Measurements from ENCODE around the gene RPS13. TPM values are rescaled to one million over a fixed set of nuclear protein-coding genes. Genes with fewer than 3 reads are reported as not detected.

The RPS13 gene
- total RNA-seq, 1 donor from 2014 or later: 856 TPM

GRCh38 chr11:17073370-17074027, 4.0 kb downstream of the RPS13 start:
- Histone ChIP-seq H3K79me2 (ENCODE audit: insufficient read depth, low read length) (peaks cover 33% of the 10 kb centered on the region), H3K4me3 (ENCODE audit: insufficient read depth, low read depth, low read length) (no peak overlapping the region), H2AFZ (ENCODE audit: low read depth, low read length) (no peak overlapping the region), H3K9ac (ENCODE audit: low read length) (no peak overlapping the region), H3K27ac (ENCODE audit: low read depth, low read length) (no peak overlapping the region), H3K9me3 (ENCODE audit: insufficient read depth, low read depth, low read length) (no peaks in the 10 kb centered on the region), H3K36me3 (ENCODE audit: insufficient read depth, low read length) (peaks cover 27% of the 10 kb centered on the region), H4K20me1 (ENCODE audit: insufficient read depth, low read length) (peaks cover 38% of the 10 kb centered on the region), H3K4me1 (ENCODE audit: insufficient read depth, low read length) (peaks cover 3% of the 10 kb centered on the region), H3K27me3 (ENCODE audit: insufficient read depth, low read length) (no peaks in the 10 kb centered on the region), H3K4me2 (ENCODE audit: low read length) (no peak overlapping the region)
- no peaks in the 10 kb centered on the region for H3K27me3 Mint-ChIP-seq (ENCODE audit: low read depth, unreplicated experiment)
- peaks cover 27% of the 10 kb centered on the region for H3K4me1 Mint-ChIP-seq (ENCODE audit: low read depth, unreplicated experiment)
- DNase-seq (ENCODE audit: low read depth) (no peak), FAIRE-seq (no peak)
- TF ChIP-seq EZH2 (IDR thresholded peaks at IDR 0.05; ENCODE audit: insufficient read depth, low read length): no peak
- TF ChIP-seq, protein P1, sequence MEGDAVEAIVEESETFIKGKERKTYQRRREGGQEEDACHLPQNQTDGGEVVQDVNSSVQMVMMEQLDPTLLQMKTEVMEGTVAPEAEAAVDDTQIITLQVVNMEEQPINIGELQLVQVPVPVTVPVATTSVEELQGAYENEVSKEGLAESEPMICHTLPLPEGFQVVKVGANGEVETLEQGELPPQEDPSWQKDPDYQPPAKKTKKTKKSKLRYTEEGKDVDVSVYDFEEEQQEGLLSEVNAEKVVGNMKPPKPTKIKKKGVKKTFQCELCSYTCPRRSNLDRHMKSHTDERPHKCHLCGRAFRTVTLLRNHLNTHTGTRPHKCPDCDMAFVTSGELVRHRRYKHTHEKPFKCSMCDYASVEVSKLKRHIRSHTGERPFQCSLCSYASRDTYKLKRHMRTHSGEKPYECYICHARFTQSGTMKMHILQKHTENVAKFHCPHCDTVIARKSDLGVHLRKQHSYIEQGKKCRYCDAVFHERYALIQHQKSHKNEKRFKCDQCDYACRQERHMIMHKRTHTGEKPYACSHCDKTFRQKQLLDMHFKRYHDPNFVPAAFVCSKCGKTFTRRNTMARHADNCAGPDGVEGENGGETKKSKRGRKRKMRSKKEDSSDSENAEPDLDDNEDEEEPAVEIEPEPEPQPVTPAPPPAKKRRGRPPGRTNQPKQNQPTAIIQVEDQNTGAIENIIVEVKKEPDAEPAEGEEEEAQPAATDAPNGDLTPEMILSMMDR (IDR thresholded peaks at IDR 0.05; ENCODE audit: insufficient read depth, low read depth, low read length): no peak
- H3K4me3 Mint-ChIP-seq (ENCODE audit: unreplicated experiment): no peak overlapping the region
- H3K36me3 Mint-ChIP-seq (ENCODE audit: low read depth, unreplicated experiment): peaks cover 11% of the 10 kb centered on the region
- no peak overlapping the region for H3K27ac Mint-ChIP-seq (ENCODE audit: unreplicated experiment)
- H3K9me3 Mint-ChIP-seq (ENCODE audit: unreplicated experiment): no peaks in the 10 kb centered on the region

- Histone ChIP-seq H3K4me3 (ENCODE audit: insufficient read depth, low read depth, low read length) (no peak overlapping the region), H2AFZ (ENCODE audit: low read depth, low read length) (no peak overlapping the region), H3K4me1 (ENCODE audit: insufficient read depth, low read length) (no peaks in the 10 kb centered on the region), H3K9me3 (ENCODE audit: insufficient read depth, low read depth, low read length) (no peaks in the 10 kb centered on the region), H3K4me2 (ENCODE audit: low read length) (no peak overlapping the region), H3K36me3 (ENCODE audit: insufficient read depth, low read length) (no peaks in the 10 kb centered on the region), H3K79me2 (ENCODE audit: insufficient read depth, low read length) (no peaks in the 10 kb centered on the region), H3K27me3 (ENCODE audit: insufficient read depth, low read length) (no peaks in the 10 kb centered on the region), H3K27ac (ENCODE audit: low read depth, low read length) (no peak overlapping the region), H3K9ac (ENCODE audit: low read length) (no peak overlapping the region), H4K20me1 (ENCODE audit: insufficient read depth, low read length) (peaks cover 4% of the 10 kb centered on the region)
- Mint-ChIP-seq H3K27ac (ENCODE audit: unreplicated experiment) (no peak overlapping the region), H3K4me3 (ENCODE audit: unreplicated experiment) (no peak overlapping the region), H3K9me3 (ENCODE audit: unreplicated experiment) (no peaks in the 10 kb centered on the region), H3K27me3 (ENCODE audit: low read depth, unreplicated experiment) (no peaks in the 10 kb centered on the region), H3K4me1 (ENCODE audit: low read depth, unreplicated experiment) (no peaks in the 10 kb centered on the region), H3K36me3 (ENCODE audit: low read depth, unreplicated experiment) (no peaks in the 10 kb centered on the region)
- no peak for FAIRE-seq
- TF ChIP-seq, protein P1 (IDR thresholded peaks at IDR 0.05; ENCODE audit: insufficient read depth, low read depth, low read length): no peak
- no peak for TF ChIP-seq EZH2 (IDR thresholded peaks at IDR 0.05; ENCODE audit: insufficient read depth, low read length)
- no peak for DNase-seq (ENCODE audit: low read depth)
These were observed 10.1 kb downstream of the RPS13 start for GRCh38 chr11:17067417-17067816.

GRCh38 chr11:17066691-17067090, 10.8 kb downstream of the RPS13 start:
- no peak for FAIRE-seq
- Histone ChIP-seq H3K79me2 (ENCODE audit: insufficient read depth, low read length) (no peaks in the 10 kb centered on the region), H2AFZ (ENCODE audit: low read depth, low read length) (no peak overlapping the region), H3K27me3 (ENCODE audit: insufficient read depth, low read length) (no peaks in the 10 kb centered on the region), H3K27ac (ENCODE audit: low read depth, low read length) (no peak overlapping the region), H4K20me1 (ENCODE audit: insufficient read depth, low read length) (no peaks in the 10 kb centered on the region), H3K9me3 (ENCODE audit: insufficient read depth, low read depth, low read length) (no peaks in the 10 kb centered on the region), H3K4me2 (ENCODE audit: low read length) (no peak overlapping the region), H3K4me3 (ENCODE audit: insufficient read depth, low read depth, low read length) (no peak overlapping the region), H3K36me3 (ENCODE audit: insufficient read depth, low read length) (no peaks in the 10 kb centered on the region), H3K4me1 (ENCODE audit: insufficient read depth, low read length) (no peaks in the 10 kb centered on the region), H3K9ac (ENCODE audit: low read length) (no peak overlapping the region)
- H3K36me3 Mint-ChIP-seq (ENCODE audit: low read depth, unreplicated experiment): no peaks in the 10 kb centered on the region
- DNase-seq (ENCODE audit: low read depth): no peak
- H3K9me3 Mint-ChIP-seq (ENCODE audit: unreplicated experiment): no peaks in the 10 kb centered on the region
- no peak overlapping the region for H3K27ac Mint-ChIP-seq (ENCODE audit: unreplicated experiment)
- TF ChIP-seq, protein P1 (IDR thresholded peaks at IDR 0.05; ENCODE audit: insufficient read depth, low read depth, low read length): no peak
- no peak for TF ChIP-seq EZH2 (IDR thresholded peaks at IDR 0.05; ENCODE audit: insufficient read depth, low read length)
- no peak overlapping the region for H3K4me3 Mint-ChIP-seq (ENCODE audit: unreplicated experiment)
- H3K4me1 Mint-ChIP-seq (ENCODE audit: low read depth, unreplicated experiment): no peaks in the 10 kb centered on the region
- no peaks in the 10 kb centered on the region for H3K27me3 Mint-ChIP-seq (ENCODE audit: low read depth, unreplicated experiment)

Data from astrocyte (in vitro differentiated cells and primary cell).